Skeletal muscle satellite cell (primary cell): Measurements from ENCODE around the gene GUCA1A.
"Not testable (repeated sequence)": the region's sequence is repeated elsewhere in the genome, so short reads cannot be mapped to it uniquely, and the experiment has no call there.

Experiments used
- H3K27me3 ChIP-seq: 2 replicates; pipeline ENCODE4 v1.7.0; 2013; ENCODE audit warnings: low read length; ENCODE audit not compliant: control insufficient read depth, insufficient read depth
- H3K36me3 ChIP-seq: 2 replicates; pipeline ENCODE4 v1.7.0; 2013; ENCODE audit warnings: mild to moderate bottlenecking, control low read depth, low read length; ENCODE audit not compliant: insufficient read depth
- H3K4me1 ChIP-seq: 2 replicates; pipeline ENCODE4 v1.7.0; 2013; ENCODE audit warnings: low read length; ENCODE audit not compliant: control insufficient read depth, insufficient read depth
- H3K4me2 ChIP-seq: 2 replicates; pipeline ENCODE4 v1.7.0; 2013; ENCODE audit warnings: mild to moderate bottlenecking, low read length
- H3K4me3 ChIP-seq: 2 replicates; pipeline ENCODE4 v1.7.0; 2013; ENCODE audit warnings: low read length
- H3K9ac ChIP-seq: 2 replicates; pipeline ENCODE4 v1.7.0; 2013; ENCODE audit warnings: mild to moderate bottlenecking, low read depth, low read length, moderate library complexity
- H3K9me3 ChIP-seq: replicated peaks from 2 replicates; pipeline ENCODE4 v1.7.0; 2013; ENCODE audit warnings: mild to moderate bottlenecking, control low read depth, low read length

Gene GUCA1A

GRCh38 chr6:42179945-42180313 is 6.8 kb downstream of the GUCA1A start:
- H3K4me2 ChIP-seq, result no peak overlapping the region
- H3K27me3 ChIP-seq, result peaks cover 30% of the 10 kb centered on the region
- no peak overlapping the region for H3K9ac ChIP-seq
- H3K4me3 ChIP-seq, result no peak overlapping the region
- H3K4me1 ChIP-seq, result no peaks in the 10 kb centered on the region
- no peaks in the 10 kb centered on the region for H3K36me3 ChIP-seq
- no peaks in the 10 kb centered on the region for H3K9me3 ChIP-seq

- Histone ChIP-seq H3K4me1 (no peaks in the 10 kb centered on the region), H3K9me3 (no peaks in the 10 kb centered on the region), H3K27me3 (peaks cover 33% of the 10 kb centered on the region), H3K4me2 (no peak overlapping the region), H3K36me3 (no peaks in the 10 kb centered on the region), H3K4me3 (no peak overlapping the region), H3K9ac (no peak overlapping the region)
Observed at GRCh38 chr6:42182101-42182500, 8.9 kb downstream of the GUCA1A start.

- Histone ChIP-seq H3K9ac (no peak overlapping the region), H3K36me3 (no peaks in the 10 kb centered on the region), H3K27me3 (peaks cover 18% of the 10 kb centered on the region), H3K4me1 (no peaks in the 10 kb centered on the region), H3K4me2 (no peak overlapping the region), H3K4me3 (no peak overlapping the region), H3K9me3 (no peaks in the 10 kb centered on the region)
Observed at GRCh38 chr6:42184475-42184874, 11.3 kb downstream of the GUCA1A start.

GRCh38 chr6:42185597-42185996 is 12.4 kb downstream of the GUCA1A start:
- Histone ChIP-seq H3K9ac (no peak overlapping the region), H3K4me3 (no peak overlapping the region), H3K36me3 (no peaks in the 10 kb centered on the region), H3K9me3 (no peaks in the 10 kb centered on the region), H3K4me2 (no peak overlapping the region), H3K4me1 (no peaks in the 10 kb centered on the region), H3K27me3 (peaks cover 11% of the 10 kb centered on the region)

- Histone ChIP-seq H3K36me3 (no peaks in the 10 kb centered on the region), H3K4me2 (no peak overlapping the region), H3K9me3 (no peaks in the 10 kb centered on the region), H3K9ac (no peak overlapping the region), H3K4me3 (no peak overlapping the region), H3K4me1 (peaks cover 5% of the 10 kb centered on the region), H3K27me3 (peaks cover 11% of the 10 kb centered on the region)
Observed at GRCh38 chr6:42188406-42188805, 15.2 kb downstream of the GUCA1A start.

GRCh38 chr6:42190554-42191183 is 17.5 kb downstream of the GUCA1A start:
- Histone ChIP-seq H3K9me3 (no peaks in the 10 kb centered on the region), H3K27me3 (no peaks in the 10 kb centered on the region), H3K4me1 (peaks cover 8% of the 10 kb centered on the region), H3K4me3 (no peak overlapping the region), H3K36me3 (no peaks in the 10 kb centered on the region), H3K4me2 (no peak overlapping the region), H3K9ac (no peak overlapping the region)

GRCh38 chr6:42192385-42192784 is 19.2 kb downstream of the GUCA1A start:
- not testable (repeated sequence) for H3K9me3 ChIP-seq, H3K36me3 ChIP-seq, H3K4me1 ChIP-seq, H3K27me3 ChIP-seq, H3K4me2 ChIP-seq, H3K9ac ChIP-seq, H3K4me3 ChIP-seq

GRCh38 chr6:42193491-42193894 is 20.3 kb downstream of the GUCA1A start:
- Histone ChIP-seq H3K9me3 (no peaks in the 10 kb centered on the region), H3K36me3 (no peaks in the 10 kb centered on the region), H3K4me3 (no peak overlapping the region), H3K27me3 (no peaks in the 10 kb centered on the region), H3K4me1 (peaks cover 19% of the 10 kb centered on the region), H3K4me2 (peak overlapping the region; percentile 18), H3K9ac (no peak overlapping the region)

GRCh38 chr6:42194056-42194455 is 20.9 kb downstream of the GUCA1A start:
- H3K4me1 ChIP-seq, result peaks cover 21% of the 10 kb centered on the region
- no peak overlapping the region for H3K4me3 ChIP-seq
- no peaks in the 10 kb centered on the region for H3K9me3 ChIP-seq
- H3K4me2 ChIP-seq, result no peak overlapping the region
- no peak overlapping the region for H3K9ac ChIP-seq
- H3K27me3 ChIP-seq, result no peaks in the 10 kb centered on the region
- no peaks in the 10 kb centered on the region for H3K36me3 ChIP-seq

- H3K27me3 ChIP-seq, result no peaks in the 10 kb centered on the region
- no peaks in the 10 kb centered on the region for H3K9me3 ChIP-seq
- no peak overlapping the region for H3K4me2 ChIP-seq
- H3K4me1 ChIP-seq, result peaks cover 33% of the 10 kb centered on the region
- H3K9ac ChIP-seq, result no peak overlapping the region
- H3K4me3 ChIP-seq, result no peak overlapping the region
- no peaks in the 10 kb centered on the region for H3K36me3 ChIP-seq
Observed at GRCh38 chr6:42195415-42195814, 22.3 kb downstream of the GUCA1A start.

- no peaks in the 10 kb centered on the region for H3K9me3 ChIP-seq
- H3K27me3 ChIP-seq, result no peaks in the 10 kb centered on the region
- H3K4me1 ChIP-seq, result peaks cover 44% of the 10 kb centered on the region
- H3K4me3 ChIP-seq, result no peak overlapping the region
- no peak overlapping the region for H3K9ac ChIP-seq
- H3K36me3 ChIP-seq, result no peaks in the 10 kb centered on the region
- H3K4me2 ChIP-seq, result peak overlapping the region; percentile 13
Observed at GRCh38 chr6:42197555-42198362, 24.6 kb downstream of the GUCA1A start.
